Panc1 (cell line): ENCODE data around the gene DNMT3A. TPM values are rescaled to one million over a fixed set of nuclear protein-coding genes. Genes with fewer than 3 reads are reported as not detected.

Source experiments
- ATAC-seq: fragments of 200-7000 bp; cut with Tn5 transposase; 2 replicates; pipeline ENCODE4 v1.9.1; 2020; ENCODE audit warnings: mild to moderate bottlenecking, moderate library complexity
- BruUV-seq: library from RNA; stranded (reverse); fragments of 400-500 nt; replicated peaks from 2 replicates; lab custom pipeline; 2021; lab: Mats Ljungman, UMichigan
- CTCF ChIA-PET: fragments of 300-600 bp; sonication (Branson Sonifier 250); formaldehyde crosslinking; loops from one replicate; lab custom pipeline; 2022; ENCODE audit warnings: antibody characterized with exemption; lab: Charles Lee
- POLR2A ChIA-PET: fragments of 300-600 bp; sonication (Branson Sonifier 250); formaldehyde crosslinking; loops from one replicate; lab custom pipeline; 2022; ENCODE audit warnings: antibody characterized with exemption; lab: Charles Lee
- DNase-seq: peaks from one replicate; pipeline ENCODE4 v3.0.0-alpha.2; 2010; ENCODE audit warnings: low read depth, low spot score
- H3K27ac ChIP-seq: 2 replicates; pipeline ENCODE4 v1.5.1; 2011; ENCODE audit warnings: mild to moderate bottlenecking, low read length, inconsistent platforms
- H3K27me3 ChIP-seq: fragments of 200-500 bp; sonication (Bioruptor generic); 2 replicates; pipeline ENCODE4 v1.6.0; 2014; ENCODE audit warnings: low read length, inconsistent platforms; ENCODE audit not compliant: control insufficient read depth, insufficient read depth
- H3K36me3 ChIP-seq: fragments of 200-500 bp; sonication (Bioruptor generic); 2 replicates; pipeline ENCODE4 v1.5.1; 2014; ENCODE audit warnings: inconsistent platforms, mild to moderate bottlenecking, low read length, moderate library complexity; ENCODE audit not compliant: control insufficient read depth, insufficient read depth
- H3K4me1 ChIP-seq: 2 replicates; pipeline ENCODE4 v1.5.1; 2011; ENCODE audit warnings: inconsistent platforms, mild to moderate bottlenecking, low read length, moderate library complexity; ENCODE audit not compliant: control insufficient read depth, insufficient read depth
- H3K4me3 ChIP-seq, 2 experiments: 2 replicates each; pipeline ENCODE4 v1.5.1; 2011 to 2012; ENCODE audit warnings: low read depth in 2 of 2, low read length in 2 of 2, mild to moderate bottlenecking in 2 of 2, inconsistent platforms in 1 of 2, moderate library complexity in 1 of 2
- H3K9me3 ChIP-seq: fragments of 200-500 bp; sonication (Bioruptor generic); 2 replicates; pipeline ENCODE4 v1.5.1; 2014; ENCODE audit warnings: low read depth, mild to moderate bottlenecking, inconsistent platforms, low read length, moderate library complexity; ENCODE audit not compliant: control insufficient read depth, insufficient read depth
- POLR2AphosphoS5 ChIP-seq: IDR thresholded peaks from 2 replicates; pipeline ENCODE4 v1.6.1; 2012; ENCODE audit warnings: mild to moderate bottlenecking, low read depth, low read length, moderate library complexity
- REST ChIP-seq, 2 experiments: IDR thresholded peaks; 2 replicates each; pipeline ENCODE4 v1.6.1; 2011 to 2012; ENCODE audit warnings: low read depth in 2 of 2, control low read depth in 1 of 2, low read length in 1 of 2, mild to moderate bottlenecking in 1 of 2, moderate library complexity in 1 of 2; ENCODE audit not compliant: insufficient read depth in 1 of 2
- SIN3A ChIP-seq: IDR thresholded peaks from 2 replicates; pipeline ENCODE4 v1.6.1; 2012; ENCODE audit warnings: low read depth, mild to moderate bottlenecking, low read length, moderate library complexity, borderline replicate concordance; ENCODE audit not compliant: insufficient read depth
- TCF7L2 ChIP-seq: IDR thresholded peaks from 2 replicates; pipeline ENCODE4 v1.6.1; 2011; ENCODE audit warnings: mild to moderate bottlenecking, low read depth, low read length, inconsistent platforms
- in situ Hi-C: cut with HindIII; loops from 2 replicates; pipeline ENCODE4 v1.10.0; 2016; ENCODE audit warnings: low sequenced_read_pairs, low pct_unique_long_range_greater_than_20kb
- intact Hi-C: fragments of 100-400 bp; cut with micrococcal nuclease; formaldehyde crosslinking; loops from one replicate; pipeline ENCODE4 v1.10.0; 2022; ENCODE audit not compliant: unreplicated experiment
- total RNA-seq: library from RNA; stranded (reverse); gene quantifications from one replicate; pipeline ENCODE4 v1.2.1, GENCODE V29; 2021; ENCODE audit not compliant: unreplicated experiment
- TF ChIP-seq, protein P1 (sequence below): fragments of 450-650 bp; IDR thresholded peaks from 2 replicates; pipeline ENCODE4 v1.5.1; 2017; ENCODE audit warnings: mild to moderate bottlenecking

Gene DNMT3A
- total RNA-seq, 1 experiment from 2014 or later, result 29.3 TPM

- intact Hi-C loops, result no loop called here
- CTCF ChIA-PET, result no interaction called here
- BruUV-seq, result no TSS peak
These were observed 24.9 kb upstream of the DNMT3A start for GRCh38 chr2:25366629-25367028.

GRCh38 chr2:25365241-25365640 lies 23.5 kb upstream of the DNMT3A start:
- DNase-seq, result no peak
- Histone ChIP-seq H3K4me3 (no peak overlapping the region), H3K27me3 (no peaks in the 10 kb centered on the region), H3K4me1 (peaks cover 7% of the 10 kb centered on the region), H3K27ac (no peak overlapping the region), H3K9me3 (no peaks in the 10 kb centered on the region), H3K36me3 (no peaks in the 10 kb centered on the region)
- in situ Hi-C loops (no loop called here), intact Hi-C loops (no loop called here)
- POLR2A ChIA-PET, result interaction anchor here (0.6 to 0.7 kb wide), 2 partner anchors 365 to 442 kb away, joined by 3 to 5 read pairs; no protein-coding TSS in a partner anchor
- no TSS peak for BruUV-seq
- CTCF ChIA-PET, result interaction anchor here (0.6 kb wide), 1 partner anchor 242 kb away, joined by 4 read pairs; no protein-coding TSS in a partner anchor
- ATAC-seq, result no peak
- no peak for TF ChIP-seq POLR2AphosphoS5
- TF ChIP-seq, protein P1, sequence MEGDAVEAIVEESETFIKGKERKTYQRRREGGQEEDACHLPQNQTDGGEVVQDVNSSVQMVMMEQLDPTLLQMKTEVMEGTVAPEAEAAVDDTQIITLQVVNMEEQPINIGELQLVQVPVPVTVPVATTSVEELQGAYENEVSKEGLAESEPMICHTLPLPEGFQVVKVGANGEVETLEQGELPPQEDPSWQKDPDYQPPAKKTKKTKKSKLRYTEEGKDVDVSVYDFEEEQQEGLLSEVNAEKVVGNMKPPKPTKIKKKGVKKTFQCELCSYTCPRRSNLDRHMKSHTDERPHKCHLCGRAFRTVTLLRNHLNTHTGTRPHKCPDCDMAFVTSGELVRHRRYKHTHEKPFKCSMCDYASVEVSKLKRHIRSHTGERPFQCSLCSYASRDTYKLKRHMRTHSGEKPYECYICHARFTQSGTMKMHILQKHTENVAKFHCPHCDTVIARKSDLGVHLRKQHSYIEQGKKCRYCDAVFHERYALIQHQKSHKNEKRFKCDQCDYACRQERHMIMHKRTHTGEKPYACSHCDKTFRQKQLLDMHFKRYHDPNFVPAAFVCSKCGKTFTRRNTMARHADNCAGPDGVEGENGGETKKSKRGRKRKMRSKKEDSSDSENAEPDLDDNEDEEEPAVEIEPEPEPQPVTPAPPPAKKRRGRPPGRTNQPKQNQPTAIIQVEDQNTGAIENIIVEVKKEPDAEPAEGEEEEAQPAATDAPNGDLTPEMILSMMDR, result no peak
- no peak for TF ChIP-seq TCF7L2
- no peak for TF ChIP-seq SIN3A
- TF ChIP-seq REST (IDR thresholded peaks at IDR 0.05; ENCODE audit: insufficient read depth in 1 of 2, low read depth in 2 of 2, low read length in 1 of 2), result no peak

More at GRCh38 chr2:25366629-25367028, 24.9 kb upstream of the DNMT3A start:
- no peak for TF ChIP-seq REST (IDR thresholded peaks at IDR 0.05; ENCODE audit: insufficient read depth in 1 of 2, low read depth in 2 of 2, low read length in 1 of 2)
- TF ChIP-seq POLR2AphosphoS5, result no peak
- TF ChIP-seq, protein P1, result no peak
- TF ChIP-seq TCF7L2, result no peak
- TF ChIP-seq SIN3A, result no peak
- in situ Hi-C loops, result no loop called here
- Histone ChIP-seq H3K27ac (no peak overlapping the region), H3K27me3 (no peaks in the 10 kb centered on the region), H3K4me3 (no peak overlapping the region), H3K36me3 (no peaks in the 10 kb centered on the region), H3K9me3 (no peaks in the 10 kb centered on the region), H3K4me1 (peaks cover 7% of the 10 kb centered on the region)
- ATAC-seq (no peak), DNase-seq (no peak)
- POLR2A ChIA-PET, result no interaction called here
